Effector memory CD8-positive, alpha-beta T cell (primary cell): Measurements from ENCODE around the gene TMIGD2.
"Not testable (repeated sequence)": the region's sequence is repeated elsewhere in the genome, so short reads cannot be mapped to it uniquely, and the experiment has no call there.

Experiments
- ATAC-seq: fragments of 150-1000 bp; cut with Tn5 transposase; replicated peaks from 2 replicates; pipeline ENCODE4 v1.10.0; 2021; ENCODE audit warnings: mild to moderate bottlenecking, moderate library complexity
- DNase-seq, 3 experiments: peaks; one replicate each; pipeline ENCODE4 v3.0.0; 2021
- H3K27ac Mint-ChIP-seq, 2 donors: one replicate each; pipeline ENCODE4 v1.8.0; 2022; ENCODE audit warnings: mild to moderate bottlenecking in 2 of 2, mixed read lengths in 2 of 2, moderate library complexity in 2 of 2
- H3K27me3 Mint-ChIP-seq, 2 donors: one replicate each; pipeline ENCODE4 v1.8.0; 2022; ENCODE audit warnings: mixed read lengths in 2 of 2
- H3K36me3 Mint-ChIP-seq: one replicate; pipeline ENCODE4 v1.8.0; 2022; ENCODE audit warnings: mild to moderate bottlenecking, moderate library complexity, mixed read lengths; ENCODE audit not compliant: insufficient read depth
- H3K4me1 Mint-ChIP-seq, 2 donors: one replicate each; pipeline ENCODE4 v1.8.0; 2022; ENCODE audit warnings: low read depth in 2 of 2, mixed read lengths in 2 of 2
- H3K4me3 Mint-ChIP-seq, 2 donors: one replicate each; pipeline ENCODE4 v1.8.0; 2022; ENCODE audit warnings: mild to moderate bottlenecking in 2 of 2, mixed read lengths in 2 of 2, moderate library complexity in 2 of 2
- H3K9me3 Mint-ChIP-seq, 2 donors: one replicate each; pipeline ENCODE4 v1.8.0; 2022; ENCODE audit warnings: mixed read lengths in 2 of 2

Gene TMIGD2

DNA sequence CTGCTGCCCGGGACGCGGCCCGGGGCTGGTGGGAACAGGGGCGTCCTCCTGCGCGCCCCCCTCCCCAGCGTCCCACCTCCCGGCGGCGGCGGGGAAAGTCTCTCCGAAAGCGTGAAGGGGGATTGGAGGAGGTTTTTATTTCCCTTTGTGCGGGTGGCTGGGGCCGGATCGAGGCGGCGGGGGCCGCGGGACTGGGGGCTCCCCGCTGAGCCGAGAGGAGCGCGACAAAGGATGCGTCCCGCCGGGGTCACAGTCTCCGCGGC lies 23.0 kb downstream of the TMIGD2 start:
- Mint-ChIP-seq H3K9me3 (no peaks in the 10 kb centered on the region), H3K27me3 (peaks cover 11 to 44% of the 10 kb centered on the region in 2 donors), H3K4me3 (no peak overlapping the region), H3K36me3 (no peaks in the 10 kb centered on the region), H3K4me1 (peaks cover 0 to 3% of the 10 kb centered on the region in 2 donors), H3K27ac (no peak overlapping the region)
- ATAC-seq = no peak
- no peak for DNase-seq

DNA sequence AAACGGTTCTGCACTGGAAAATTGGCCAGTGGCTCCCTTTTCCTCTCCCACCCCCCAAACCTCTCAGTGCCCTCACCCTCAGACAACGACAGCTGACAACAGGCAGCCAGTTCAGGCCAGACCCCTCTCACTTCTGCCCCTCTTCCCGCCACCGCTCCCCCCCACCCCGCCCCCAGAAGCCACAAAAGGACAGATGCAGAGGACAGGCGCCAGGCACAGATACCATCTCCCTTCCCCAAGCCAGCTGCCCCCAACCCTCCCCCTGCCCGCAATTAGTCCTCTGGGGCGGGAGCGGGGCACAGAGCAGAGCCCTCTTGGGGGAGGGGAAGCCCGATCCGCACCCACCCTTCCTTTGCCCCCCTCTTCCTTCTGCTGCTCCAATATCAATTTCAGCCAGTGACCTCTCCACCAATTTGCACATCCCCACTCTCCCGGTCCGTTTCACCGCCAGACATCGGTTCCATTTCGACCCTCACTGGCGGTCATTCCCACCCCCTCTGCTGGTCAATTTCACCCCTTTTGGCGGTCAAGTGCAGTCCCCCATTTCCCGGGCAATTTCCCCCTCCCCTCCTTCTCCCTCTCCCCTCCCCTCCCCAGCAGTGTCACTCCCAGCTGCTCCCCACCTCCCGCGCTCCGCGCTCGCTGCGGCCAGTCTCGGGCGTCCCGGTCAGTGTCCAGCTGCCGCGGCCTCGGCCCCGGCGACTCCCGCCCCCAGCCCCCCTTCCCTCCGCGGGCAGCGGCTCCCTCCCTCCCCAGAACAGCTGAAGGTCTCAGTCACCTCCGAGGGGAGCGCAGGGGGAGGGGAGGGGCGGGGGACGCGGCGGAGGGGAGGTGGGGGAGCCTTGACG lies 23.5 kb downstream of the TMIGD2 start, which contains the start of gene SHD:
TSS of gene SHD (plus strand) at position 848 of the 848 bp plus-strand sequence. CDS start 798 bp downstream, outside the sequence.
- no peaks in the 10 kb centered on the region for H3K9me3 Mint-ChIP-seq
- peaks cover 11 to 44% of the 10 kb centered on the region in 2 donors for H3K27me3 Mint-ChIP-seq
- ATAC-seq (no peak), DNase-seq (no peak)
- H3K4me3 Mint-ChIP-seq = peak within 1 kb of the TSS; percentile 11 to 71
- no peaks in the 10 kb centered on the region for H3K36me3 Mint-ChIP-seq
- peaks cover 0 to 3% of the 10 kb centered on the region in 2 donors for H3K4me1 Mint-ChIP-seq
- H3K27ac Mint-ChIP-seq = no peak within 1 kb of the TSS

DNA sequence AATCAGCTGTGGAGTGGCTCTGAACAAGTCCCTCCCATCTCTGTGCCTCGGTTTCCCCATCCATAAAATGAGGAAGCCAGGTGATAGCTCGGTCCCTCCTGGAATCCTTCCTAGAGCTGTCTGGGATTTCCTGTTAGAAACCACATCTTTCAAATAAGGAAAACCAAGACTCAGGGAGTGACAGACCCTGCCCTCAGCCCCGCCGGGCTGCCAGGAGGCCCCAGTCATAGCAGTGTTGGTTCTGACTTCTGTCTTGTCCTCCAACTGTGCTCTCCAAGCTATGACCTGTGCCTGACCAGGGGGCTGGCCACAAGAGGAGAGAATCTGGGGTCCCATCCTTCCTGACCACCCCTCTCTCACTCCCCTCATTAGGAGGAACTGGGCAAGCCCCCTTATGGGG lies 24.2 kb downstream of the TMIGD2 start:
- Mint-ChIP-seq H3K36me3 (peaks cover under 1% of the 10 kb centered on the region), H3K27me3 (peaks cover 11 to 44% of the 10 kb centered on the region in 2 donors), H3K9me3 (no peaks in the 10 kb centered on the region), H3K4me1 (peaks cover 0 to 3% of the 10 kb centered on the region in 2 donors), H3K27ac (no peak overlapping the region), H3K4me3 (no peak overlapping the region)
- no peak for DNase-seq
- ATAC-seq = no peak

DNA sequence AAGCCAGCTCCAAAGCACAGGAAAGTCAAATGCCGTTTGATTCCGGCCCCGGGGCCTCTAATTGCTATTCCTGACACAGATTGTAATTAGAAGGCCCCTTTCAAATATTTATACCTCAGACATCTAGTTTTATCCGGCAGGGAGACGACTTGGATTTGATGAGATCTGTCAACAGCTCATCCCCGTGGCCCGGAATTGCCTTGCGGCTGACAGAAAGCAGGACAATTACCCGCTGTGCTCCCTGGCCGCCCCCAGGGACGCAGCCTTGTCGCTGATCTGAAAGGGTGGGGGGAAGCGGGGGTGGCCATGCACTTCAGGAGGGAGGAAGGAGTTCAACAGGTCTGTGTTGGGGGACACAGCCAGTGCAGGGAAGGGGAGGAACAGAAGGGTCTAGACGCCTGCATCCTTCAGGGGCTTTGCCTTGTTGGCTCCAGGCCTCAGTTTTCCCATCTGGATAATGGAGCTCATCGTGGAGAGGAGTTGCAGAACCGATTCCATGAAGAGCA lies 24.9 kb downstream of the TMIGD2 start:
- H3K4me1 Mint-ChIP-seq = peaks cover 0 to 3% of the 10 kb centered on the region in 2 donors
- no peaks in the 10 kb centered on the region for H3K9me3 Mint-ChIP-seq
- ATAC-seq (no peak), DNase-seq (no peak)
- peaks cover 3% of the 10 kb centered on the region for H3K36me3 Mint-ChIP-seq
- no peak overlapping the region for H3K4me3 Mint-ChIP-seq
- H3K27me3 Mint-ChIP-seq = peaks cover 11 to 44% of the 10 kb centered on the region in 2 donors
- no peak overlapping the region for H3K27ac Mint-ChIP-seq

DNA sequence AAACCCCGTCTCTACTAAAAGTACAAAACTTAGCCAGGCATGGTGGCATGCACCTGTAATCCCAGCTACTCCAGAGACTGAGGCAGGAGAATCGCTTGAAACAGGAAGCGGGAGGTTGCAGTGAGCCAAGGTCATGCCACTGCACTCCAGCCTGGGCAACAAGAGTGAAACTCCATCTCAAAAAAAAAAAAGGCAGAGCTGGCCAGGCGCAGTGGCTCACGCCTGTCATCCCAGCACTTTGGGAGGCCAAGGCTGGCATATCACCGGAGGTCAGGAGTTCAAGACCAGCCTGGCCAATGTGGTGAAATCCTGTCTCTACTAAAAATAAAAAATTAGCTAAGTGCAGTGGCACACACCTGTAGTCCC lies 27.9 kb downstream of the TMIGD2 start:
- not testable (repeated sequence) for H3K9me3 Mint-ChIP-seq, H3K4me1 Mint-ChIP-seq, H3K4me3 Mint-ChIP-seq, ATAC-seq, H3K27ac Mint-ChIP-seq, DNase-seq
- H3K36me3 Mint-ChIP-seq = peaks cover 17% of the 10 kb centered on the region
- H3K27me3 Mint-ChIP-seq = peaks cover 0 to 16% of the 10 kb centered on the region in 2 donors

DNA sequence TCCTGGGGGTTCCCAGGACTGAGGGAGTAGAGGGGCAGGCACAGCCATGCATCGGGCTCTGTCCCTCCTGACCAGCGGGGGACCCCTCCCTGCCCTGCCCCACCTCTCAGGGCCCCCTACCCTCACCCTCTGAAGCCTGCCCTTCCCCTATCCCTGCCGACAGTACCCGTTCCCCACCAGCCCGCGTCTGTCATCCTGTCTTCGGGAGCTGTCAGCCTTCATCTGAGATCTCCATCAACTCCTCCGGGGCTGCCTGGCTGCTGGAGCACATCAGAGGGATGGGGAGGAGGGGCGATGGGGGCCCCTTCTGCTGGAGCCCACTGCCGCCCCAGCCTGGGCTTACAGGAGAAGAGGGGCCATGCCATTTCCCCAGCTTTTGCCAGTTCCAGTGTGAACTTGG lies 29.3 kb downstream of the TMIGD2 start:
- H3K36me3 Mint-ChIP-seq = peaks cover 26% of the 10 kb centered on the region

DNA sequence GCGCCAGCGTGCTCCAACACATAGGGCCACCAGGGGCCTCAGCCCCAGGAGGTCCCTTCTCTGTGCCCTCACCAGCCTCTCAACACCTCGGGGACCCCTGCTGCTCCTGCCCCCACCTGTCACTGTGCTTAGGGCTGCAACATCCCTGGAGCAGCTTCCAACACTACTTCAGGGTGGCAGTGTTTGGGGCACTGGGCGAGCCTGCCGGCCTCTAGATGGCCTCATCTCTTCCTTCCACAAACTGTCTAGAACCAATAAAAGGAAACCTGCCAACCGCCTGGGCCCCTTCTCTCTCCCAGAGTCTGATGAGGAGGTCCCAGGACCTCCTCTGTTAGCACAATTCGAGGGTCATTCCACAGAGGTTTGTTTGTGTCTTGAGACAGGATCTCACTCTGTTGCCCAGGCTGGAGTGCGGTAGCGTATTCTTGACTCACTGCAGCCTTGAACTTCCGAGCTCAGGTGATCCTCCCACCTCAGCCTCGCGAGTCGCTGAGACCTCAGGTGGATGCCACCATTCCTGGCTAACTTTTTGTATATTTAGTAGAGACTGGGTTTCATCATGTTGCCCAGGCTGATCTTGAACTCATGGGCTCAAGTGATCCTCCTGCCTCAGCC lies 33.3 kb downstream of the TMIGD2 start:
- H3K4me3 Mint-ChIP-seq = no peak overlapping the region
- DNase-seq (no peak), ATAC-seq (no peak)
- no peaks in the 10 kb centered on the region for H3K9me3 Mint-ChIP-seq
- H3K36me3 Mint-ChIP-seq = peaks cover 61% of the 10 kb centered on the region
- peak overlapping the region in 1 of 2 donors; percentile 26 for H3K27ac Mint-ChIP-seq
- no peaks in the 10 kb centered on the region for H3K27me3 Mint-ChIP-seq
- H3K4me1 Mint-ChIP-seq = peaks cover 24 to 25% of the 10 kb centered on the region in 2 donors

More for the DNA sequence above, 29.3 kb downstream of the TMIGD2 start:
- Mint-ChIP-seq H3K4me1 (peaks cover 0 to 4% of the 10 kb centered on the region in 2 donors), H3K27ac (peak overlapping the region in 1 of 2 donors; percentile 69), H3K4me3 (no peak overlapping the region), H3K9me3 (no peaks in the 10 kb centered on the region), H3K27me3 (peaks cover 0 to 6% of the 10 kb centered on the region in 2 donors)
- DNase-seq = no peak
- ATAC-seq = no peak

DNA sequence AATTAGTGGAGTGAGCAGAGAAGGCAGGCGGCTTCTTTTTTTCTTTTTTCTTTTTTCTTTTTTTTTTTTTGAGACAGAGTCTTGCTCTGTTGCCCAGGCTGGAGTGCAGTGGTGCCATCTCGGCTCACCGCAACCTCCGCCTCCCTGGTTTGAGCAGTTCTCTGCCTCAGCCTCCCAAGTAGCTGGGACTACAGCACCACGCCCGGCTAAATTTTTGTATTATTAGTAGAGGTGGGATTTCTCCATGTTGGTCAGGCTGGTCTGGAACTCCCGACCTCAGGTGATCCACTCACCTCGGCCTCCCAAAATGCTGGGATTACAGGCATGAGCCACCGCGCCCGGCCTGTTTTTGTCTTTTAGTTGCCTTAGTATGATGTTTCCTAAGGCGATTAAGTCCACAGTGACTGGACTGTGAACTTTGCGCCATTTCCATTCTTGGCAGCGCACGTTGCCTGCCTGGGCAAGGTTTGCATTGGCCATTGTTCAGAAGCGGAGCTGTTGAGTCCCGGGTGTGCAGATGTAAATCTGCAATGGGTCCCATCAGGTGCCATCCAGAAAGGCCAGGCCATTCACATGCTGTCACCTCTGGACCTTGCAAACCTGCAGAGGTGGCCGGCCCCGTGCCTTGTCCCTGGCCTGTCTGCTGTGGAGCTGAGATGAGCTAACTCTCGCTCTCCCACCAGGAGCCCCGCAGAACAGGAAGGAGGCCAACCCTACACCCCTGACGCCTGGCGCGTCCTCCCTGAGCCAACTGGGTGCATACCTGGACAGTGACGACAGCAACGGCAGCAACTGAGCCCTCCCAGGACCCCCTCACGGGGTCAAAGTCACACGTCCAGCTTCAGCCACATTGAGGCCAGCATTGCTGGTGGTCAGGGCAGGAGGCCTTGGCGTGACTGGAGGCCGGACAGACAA lies 34.0 kb downstream of the TMIGD2 start:
- Mint-ChIP-seq H3K4me3 (no peak overlapping the region), H3K4me1 (peaks cover 24 to 25% of the 10 kb centered on the region in 2 donors), H3K9me3 (no peaks in the 10 kb centered on the region), H3K27me3 (no peaks in the 10 kb centered on the region), H3K36me3 (peaks cover 69% of the 10 kb centered on the region), H3K27ac (peak overlapping the region in 1 of 2 donors; percentile 71)
- ATAC-seq = no peak
- DNase-seq = no peak

DNA sequence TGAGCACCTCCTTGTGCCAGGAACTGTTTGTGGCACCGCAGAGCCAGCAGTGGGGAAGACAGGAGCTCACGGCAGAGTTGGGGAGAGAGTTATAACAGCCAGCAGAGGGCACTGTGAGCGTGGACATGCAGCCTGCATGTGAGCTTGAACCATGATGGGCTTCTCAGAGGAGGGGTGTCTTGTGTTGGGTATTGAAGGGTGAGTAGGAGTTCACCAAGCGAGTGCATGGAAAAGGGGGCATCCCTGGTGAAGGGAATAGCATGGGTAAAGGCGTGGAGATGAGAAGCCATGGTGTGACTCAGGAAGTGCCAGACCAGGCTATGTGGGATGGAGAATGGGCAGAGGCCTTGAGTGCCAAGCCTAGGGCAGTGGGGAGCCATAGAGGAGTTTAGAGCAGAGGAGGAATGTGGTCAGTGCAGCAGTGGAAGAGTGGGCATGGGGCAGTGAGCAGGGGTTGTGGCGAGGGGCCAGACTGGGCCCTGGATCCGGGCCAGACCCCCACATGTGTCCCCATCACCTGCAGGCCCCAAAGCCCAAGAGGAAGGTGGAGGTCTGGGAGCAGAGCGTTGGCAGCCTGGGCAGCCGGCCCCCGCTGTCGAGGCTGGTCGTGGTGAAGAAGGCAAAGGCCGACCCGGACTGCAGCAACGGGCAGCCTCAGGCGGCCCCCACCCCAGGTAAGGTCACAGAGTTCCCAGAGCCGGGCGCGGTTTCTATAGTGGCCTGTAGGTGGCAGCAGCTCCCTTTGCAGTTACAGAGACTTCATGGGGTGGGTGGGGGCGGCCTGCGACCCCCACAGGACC lies 34.9 kb downstream of the TMIGD2 start:
- H3K27me3 Mint-ChIP-seq = no peaks in the 10 kb centered on the region
- peaks cover 74% of the 10 kb centered on the region for H3K36me3 Mint-ChIP-seq
- no peaks in the 10 kb centered on the region for H3K9me3 Mint-ChIP-seq
- ATAC-seq (peak; percentile 38), DNase-seq (peak; percentile 42 to 52 (median 48))
- no peak overlapping the region for H3K4me3 Mint-ChIP-seq
- peak overlapping the region in 1 of 2 donors; percentile 71 for H3K27ac Mint-ChIP-seq
- H3K4me1 Mint-ChIP-seq = peaks cover 24 to 25% of the 10 kb centered on the region in 2 donors

DNA sequence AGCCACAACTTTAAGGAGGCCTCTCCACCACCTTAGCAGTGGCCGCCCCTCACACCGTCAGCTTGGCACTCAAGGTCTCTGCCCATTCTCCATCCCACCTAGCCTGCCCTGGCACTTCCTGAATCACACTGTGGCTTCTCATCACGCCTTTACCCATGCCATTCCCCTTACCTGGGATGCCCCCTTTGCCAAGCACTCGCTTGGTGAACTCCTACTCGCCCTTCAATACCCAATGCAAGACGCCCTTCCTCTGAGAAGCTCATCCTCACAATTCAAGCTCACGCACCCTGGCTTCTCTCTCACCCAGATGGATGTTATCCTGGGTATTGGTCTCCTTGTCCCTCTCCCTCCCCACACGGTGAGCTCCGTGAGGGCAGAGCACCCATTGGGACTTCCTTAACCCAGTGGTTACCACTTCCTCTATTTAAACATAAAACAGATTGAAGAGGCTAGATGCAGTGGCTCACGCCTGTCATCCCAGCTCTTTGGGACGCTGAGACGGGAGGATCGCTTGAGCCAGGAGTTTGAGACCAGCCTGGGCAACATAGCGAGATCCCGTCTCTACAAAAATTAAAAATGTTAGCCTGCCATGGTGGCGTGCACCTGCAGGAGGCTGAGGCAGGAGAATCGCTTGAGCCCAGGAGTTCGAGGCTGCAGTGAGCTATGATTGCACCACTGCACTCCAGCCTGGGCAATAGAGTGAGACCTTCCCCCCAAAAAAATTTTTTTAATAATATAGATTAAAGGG lies 35.8 kb downstream of the TMIGD2 start:
- H3K4me3 Mint-ChIP-seq = peak overlapping the region; percentile 10 to 66
- H3K27ac Mint-ChIP-seq = peak overlapping the region; percentile 58 to 79
- DNase-seq = no peak
- peaks cover 83% of the 10 kb centered on the region for H3K36me3 Mint-ChIP-seq
- H3K27me3 Mint-ChIP-seq = no peaks in the 10 kb centered on the region
- ATAC-seq = no peak
- H3K4me1 Mint-ChIP-seq = peaks cover 24 to 25% of the 10 kb centered on the region in 2 donors
- H3K9me3 Mint-ChIP-seq = no peaks in the 10 kb centered on the region

DNA sequence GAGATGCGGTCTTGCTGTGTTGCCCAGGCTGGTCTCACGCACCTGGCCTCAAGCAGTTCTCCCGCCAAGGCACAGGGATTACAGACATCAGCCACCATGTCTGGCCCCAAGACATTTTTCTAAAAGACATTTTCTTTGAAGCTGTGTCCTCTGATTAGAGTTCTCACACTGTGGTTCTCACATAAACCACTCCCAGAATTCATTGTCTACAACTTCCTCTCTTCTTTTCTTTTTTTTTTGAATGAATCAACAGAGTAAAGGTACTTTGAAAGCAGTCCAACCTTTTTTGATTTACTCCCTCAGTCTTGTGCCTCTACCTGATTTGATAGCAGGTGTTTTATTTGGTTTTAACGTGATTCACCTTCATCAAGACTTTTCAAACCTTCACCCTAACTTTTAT lies 37.4 kb downstream of the TMIGD2 start:
- Mint-ChIP-seq H3K36me3 (peaks cover 90% of the 10 kb centered on the region), H3K4me3 (peak overlapping the region; percentile 48 to 71), H3K27ac (peak overlapping the region; percentile 12 to 92), H3K27me3 (no peaks in the 10 kb centered on the region), H3K4me1 (peaks cover 25 to 26% of the 10 kb centered on the region in 2 donors), H3K9me3 (no peaks in the 10 kb centered on the region)
- no peak for DNase-seq
- ATAC-seq = peak; percentile 84

DNA sequence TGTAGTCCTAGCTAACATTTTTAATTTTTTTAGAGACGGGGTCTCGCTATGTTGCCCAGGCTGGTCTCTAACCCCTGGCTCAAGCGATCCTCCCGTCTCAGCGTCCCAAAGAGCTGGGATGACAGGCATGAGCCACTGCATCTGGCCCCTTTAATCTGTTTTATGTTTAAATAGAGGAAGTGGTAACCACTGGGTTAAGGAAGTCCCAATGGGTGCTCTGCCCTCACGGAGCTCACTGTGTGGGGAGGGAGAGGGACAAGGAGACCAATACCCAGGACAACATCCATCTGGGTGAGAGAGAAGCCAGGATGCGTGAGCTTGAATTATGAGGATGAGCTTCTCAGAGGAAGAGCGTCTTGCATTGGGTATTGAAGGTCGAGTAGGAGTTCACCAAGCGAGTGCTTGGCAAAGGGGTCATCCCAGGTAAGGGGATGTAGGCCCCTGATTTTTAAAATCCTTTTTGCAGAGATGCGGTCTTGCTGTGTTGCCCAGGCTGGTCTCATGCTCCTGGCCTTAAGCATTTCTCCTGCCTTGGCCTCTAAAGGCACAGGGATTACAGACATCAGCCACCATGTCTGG lies 41.5 kb downstream of the TMIGD2 start:
- Mint-ChIP-seq H3K36me3 (peaks cover 98% of the 10 kb centered on the region), H3K27me3 (no peaks in the 10 kb centered on the region), H3K9me3 (no peaks in the 10 kb centered on the region), H3K4me3 (no peak overlapping the region), H3K4me1 (peaks cover 10% of the 10 kb centered on the region in 2 donors), H3K27ac (no peak overlapping the region)
- ATAC-seq (no peak), DNase-seq (no peak)
